Stimulated activated CD8-positive, alpha-beta memory T cell treated with anti-CD3 and anti-CD28 coated beads, Interleukin-15, amount 100 ng/mL, for 24 hours (primary cell): ENCODE results near the gene TPT1.
"Not testable (repeated sequence)": the region's sequence is repeated elsewhere in the genome, so short reads cannot be mapped to it uniquely, and the experiment has no call there.

Experiments
- DNase-seq: peaks from one replicate; pipeline ENCODE4 v3.0.0-alpha.2; 2020; ENCODE audit warnings: low read depth

TPT1 gene

GRCh38 chr13:45341034-45341798 lies at the start of gene TPT1:
Gene TPT1 (minus strand): TSS chr13:45341183. CDS start chr13:45341069, 114 bp downstream.
- DNase-seq = peak; percentile 99

- not testable (repeated sequence) for DNase-seq
Measured at GRCh38 chr13:45390348-45390747, 49.4 kb upstream of the TPT1 start.

- no peak for DNase-seq
Measured at GRCh38 chr13:45388664-45389063, 47.7 kb upstream of the TPT1 start.

GRCh38 chr13:45386892-45387575 lies 46.1 kb upstream of the TPT1 start:
- not testable (repeated sequence) for DNase-seq

- DNase-seq = no peak
Measured at GRCh38 chr13:45385907-45386553, 45.0 kb upstream of the TPT1 start.

GRCh38 chr13:45385320-45385719 lies 44.3 kb upstream of the TPT1 start:
- DNase-seq = no peak

- DNase-seq = no peak
Measured at GRCh38 chr13:45384474-45385174, 43.6 kb upstream of the TPT1 start.

- DNase-seq = not testable (repeated sequence)
Measured at GRCh38 chr13:45382739-45383138, 41.8 kb upstream of the TPT1 start.

GRCh38 chr13:45381196-45381595 lies 40.2 kb upstream of the TPT1 start:
- DNase-seq = no peak

- DNase-seq = not testable (repeated sequence)
Measured at GRCh38 chr13:45380708-45381107, 39.7 kb upstream of the TPT1 start.

GRCh38 chr13:45379516-45379915 lies 38.5 kb upstream of the TPT1 start:
- not testable (repeated sequence) for DNase-seq

GRCh38 chr13:45378786-45379185 lies 37.8 kb upstream of the TPT1 start:
- DNase-seq = not testable (repeated sequence)

GRCh38 chr13:45377314-45377713 lies 36.3 kb upstream of the TPT1 start:
- not testable (repeated sequence) for DNase-seq

GRCh38 chr13:45376651-45377050 lies 35.7 kb upstream of the TPT1 start:
- DNase-seq = not testable (repeated sequence)

GRCh38 chr13:45374917-45375316 lies 33.9 kb upstream of the TPT1 start:
- DNase-seq = no peak

- no peak for DNase-seq
Measured at GRCh38 chr13:45373162-45373547, 32.2 kb upstream of the TPT1 start.

- DNase-seq = no peak
Measured at GRCh38 chr13:45372189-45373161, 31.5 kb upstream of the TPT1 start.

GRCh38 chr13:45370922-45371406 lies 30.0 kb upstream of the TPT1 start:
- DNase-seq = peak; percentile 26

- DNase-seq = no peak
Measured at GRCh38 chr13:45369116-45369515, 28.1 kb upstream of the TPT1 start.

- no peak for DNase-seq
Measured at GRCh38 chr13:45368571-45368970, 27.6 kb upstream of the TPT1 start.

- DNase-seq = no peak
Measured at GRCh38 chr13:45368005-45368404, 27.0 kb upstream of the TPT1 start.
